WI38 (cell line): ENCODE results near the gene PLA2G10.
A peak's percentile ranks its signal among the peaks of the same experiment; 100 is the strongest.

ENCODE experiments used
- H3K4me3 ChIP-seq: 2 replicates; pipeline ENCODE4 v1.5.1; 2011; ENCODE audit warnings: low read depth, mild to moderate bottlenecking, control low read depth, low read length
- TF ChIP-seq, protein P1 (sequence below): IDR thresholded peaks from 2 replicates; pipeline ENCODE4 v1.5.1; 2012; ENCODE audit warnings: low read depth, mild to moderate bottlenecking, control low read depth, low read length

Gene PLA2G10

DNA sequence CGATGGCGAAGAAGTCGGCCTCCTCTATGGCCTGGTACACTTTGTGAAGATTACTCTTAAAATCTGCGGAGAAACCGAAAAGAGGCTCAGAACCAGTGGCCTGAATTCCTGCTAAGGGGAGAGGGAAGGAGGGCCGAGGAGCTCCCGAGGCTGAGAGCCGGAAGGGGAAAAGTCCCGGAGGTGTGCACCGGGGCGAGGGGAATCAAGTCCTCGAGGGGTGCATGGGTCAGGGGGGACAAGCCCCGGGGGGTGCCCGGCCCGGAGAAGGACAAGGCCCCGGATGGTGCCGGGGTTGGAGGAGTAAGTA, 64.5 kb downstream of the PLA2G10 start:
- H3K4me3 ChIP-seq, result peak overlapping the region; percentile 89
- TF ChIP-seq, protein P1, sequence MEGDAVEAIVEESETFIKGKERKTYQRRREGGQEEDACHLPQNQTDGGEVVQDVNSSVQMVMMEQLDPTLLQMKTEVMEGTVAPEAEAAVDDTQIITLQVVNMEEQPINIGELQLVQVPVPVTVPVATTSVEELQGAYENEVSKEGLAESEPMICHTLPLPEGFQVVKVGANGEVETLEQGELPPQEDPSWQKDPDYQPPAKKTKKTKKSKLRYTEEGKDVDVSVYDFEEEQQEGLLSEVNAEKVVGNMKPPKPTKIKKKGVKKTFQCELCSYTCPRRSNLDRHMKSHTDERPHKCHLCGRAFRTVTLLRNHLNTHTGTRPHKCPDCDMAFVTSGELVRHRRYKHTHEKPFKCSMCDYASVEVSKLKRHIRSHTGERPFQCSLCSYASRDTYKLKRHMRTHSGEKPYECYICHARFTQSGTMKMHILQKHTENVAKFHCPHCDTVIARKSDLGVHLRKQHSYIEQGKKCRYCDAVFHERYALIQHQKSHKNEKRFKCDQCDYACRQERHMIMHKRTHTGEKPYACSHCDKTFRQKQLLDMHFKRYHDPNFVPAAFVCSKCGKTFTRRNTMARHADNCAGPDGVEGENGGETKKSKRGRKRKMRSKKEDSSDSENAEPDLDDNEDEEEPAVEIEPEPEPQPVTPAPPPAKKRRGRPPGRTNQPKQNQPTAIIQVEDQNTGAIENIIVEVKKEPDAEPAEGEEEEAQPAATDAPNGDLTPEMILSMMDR, result no peak

DNA sequence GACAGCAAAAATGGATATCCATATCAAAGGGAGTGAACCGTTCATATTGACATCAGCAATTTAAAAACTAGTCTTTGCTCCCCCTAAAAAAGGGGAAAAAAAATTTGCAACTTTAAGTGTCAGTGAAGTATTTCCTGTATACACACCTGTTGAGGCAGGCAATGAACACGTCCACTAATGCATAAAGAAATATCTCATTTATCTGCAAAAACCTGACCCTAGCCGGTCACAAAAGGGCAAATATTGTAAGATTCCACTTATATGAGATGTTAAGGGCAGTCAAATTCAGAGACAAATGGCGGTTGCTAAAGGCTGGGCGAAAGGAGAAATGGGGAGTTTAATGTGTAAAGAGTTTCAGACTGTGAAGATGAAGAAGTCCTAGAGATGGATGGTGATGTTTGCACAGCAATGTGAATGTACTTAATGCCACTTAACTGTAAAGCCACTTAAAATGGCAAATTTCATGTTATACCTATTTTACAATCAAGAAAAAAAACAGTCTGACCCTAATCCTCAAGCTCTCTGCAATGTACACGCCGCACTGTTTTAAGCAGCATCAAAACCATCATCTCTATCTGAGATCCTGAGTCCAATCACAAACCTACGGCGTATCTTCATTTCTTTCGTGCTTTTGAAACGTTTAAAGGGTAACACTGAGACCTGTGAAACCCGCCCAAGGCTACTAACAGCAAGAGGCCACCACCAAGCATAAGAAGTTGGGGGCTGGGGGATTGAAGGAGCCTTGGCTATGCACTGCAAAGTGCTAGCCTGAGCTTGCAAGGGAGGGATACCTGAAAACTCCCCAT, 65.1 kb downstream of the PLA2G10 start:
- TF ChIP-seq, protein P1, result no peak
- peak overlapping the region; percentile 89 for H3K4me3 ChIP-seq

DNA sequence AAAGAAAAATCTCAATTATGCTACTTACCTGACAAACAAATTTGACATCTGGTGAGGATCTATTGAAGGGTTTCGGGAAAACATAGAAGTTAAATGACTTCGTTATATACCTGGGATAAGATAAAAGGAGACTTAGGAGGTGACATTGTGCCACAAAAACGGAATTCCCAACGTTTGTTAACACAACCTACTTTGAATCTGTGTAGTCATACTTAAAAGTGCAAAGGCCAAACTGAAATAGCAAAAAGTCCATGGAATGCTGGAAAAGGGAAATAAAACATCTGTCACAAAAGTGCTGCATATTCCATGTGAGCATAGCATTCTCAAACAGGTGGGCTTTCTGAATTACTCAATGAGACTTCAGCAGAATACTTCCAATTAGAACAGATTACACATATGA, 67.0 kb downstream of the PLA2G10 start:
- H3K4me3 ChIP-seq, result no peak overlapping the region
- TF ChIP-seq, protein P1, result no peak
